K562 (cell line): ENCODE measurements around the gene CSNK1G1. TPM values are rescaled to one million over a fixed set of nuclear protein-coding genes. Genes with fewer than 3 reads are reported as not detected.

Experiments
- ADNP ChIP-seq: fragments of 200-800 bp; sonication (Bioruptor generic); IDR thresholded peaks from 2 replicates; pipeline ENCODE4 v1.6.1; 2016; ENCODE audit warnings: missing genetic modification characterization, missing compliant biosample characterization
- ARID4B ChIP-seq: sonication (generic); formaldehyde crosslinking; IDR thresholded peaks from 2 replicates; pipeline ENCODE4 v1.8.0; 2022; ENCODE audit warnings: mild to moderate bottlenecking, missing genetic modification reagents
- CBFA2T3 ChIP-seq: fragments of 450-650 bp; IDR thresholded peaks from 2 replicates; pipeline ENCODE4 v1.6.1; 2017
- CC2D1A ChIP-seq: fragments of 450-650 bp; IDR thresholded peaks from 2 replicates; pipeline ENCODE4 v1.6.1; 2017; ENCODE audit warnings: mild to moderate bottlenecking
- KLF1 ChIP-seq: fragments of 450-650 bp; IDR thresholded peaks from 2 replicates; pipeline ENCODE4 v1.6.1; 2016; ENCODE audit warnings: missing genetic modification characterization, missing compliant biosample characterization
- MEIS2 ChIP-seq: fragments of 450-650 bp; IDR thresholded peaks from 2 replicates; pipeline ENCODE4 v1.6.1; 2014; ENCODE audit warnings: mild to moderate bottlenecking; ENCODE audit not compliant: partially characterized antibody
- PHTF2 ChIP-seq: fragments of 250-450 bp; sonication (Bioruptor Pico); IDR thresholded peaks from 2 replicates; pipeline ENCODE4 v1.5.0; 2021; ENCODE audit warnings: mild to moderate bottlenecking
- POLR2G ChIP-seq: fragments of 200-400 bp; formaldehyde crosslinking; IDR thresholded peaks from 2 replicates; pipeline ENCODE4 v1.6.1; 2017; ENCODE audit warnings: low read depth, mild to moderate bottlenecking, antibody characterized with exemption, low read length, moderate library complexity
- RB1 ChIP-seq: fragments of 450-650 bp; IDR thresholded peaks from 2 replicates; pipeline ENCODE4 v1.6.1; 2017; ENCODE audit warnings: low read depth, mild to moderate bottlenecking
- SMAD2 ChIP-seq: fragments of 150-350 bp; IDR thresholded peaks from 2 replicates; pipeline ENCODE4 v1.6.1; 2014; ENCODE audit warnings: low read depth, mild to moderate bottlenecking, low read length
- STAG1 ChIP-seq: sonication (generic); formaldehyde crosslinking; IDR thresholded peaks from 2 replicates; pipeline ENCODE4 v1.5.0; 2020; ENCODE audit warnings: missing genetic modification reagents, borderline replicate concordance
- TEAD4 ChIP-seq, 2 experiments: sonication (generic) in 1 of 2; formaldehyde crosslinking in 1 of 2; IDR thresholded peaks; 2 replicates each; pipeline versions ENCODE4 v1.6.1 to v1.8.0; 2012 to 2022; ENCODE audit warnings: borderline replicate concordance in 1 of 2, inconsistent platforms in 1 of 2, low read length in 1 of 2, mild to moderate bottlenecking in 1 of 2, missing genetic modification reagents in 1 of 2
- ZNF444 ChIP-seq: fragments of 250-450 bp; sonication (Bioruptor Pico); IDR thresholded peaks from 2 replicates; pipeline ENCODE4 v1.4.0; 2020; ENCODE audit warnings: mild to moderate bottlenecking, moderate library complexity
- ZZZ3 ChIP-seq: fragments of 450-650 bp; IDR thresholded peaks from 2 replicates; pipeline ENCODE4 v1.6.1; 2016; ENCODE audit warnings: antibody characterized with exemption, mild to moderate bottlenecking, moderate library complexity
- polyA plus RNA-seq, 8 experiments: library from polyadenylated mRNA; depleted of rRNA in 4 of 8; stranded (reverse) in 5 of 8; unstranded in 3 of 8; fragments of >200 nt; fragmentation: Nextera tagmentation in 2 of 8; fragmentation: Illumina TruSeq in 1 of 8; extraction: Ambion mirVana in 2 of 8; extraction: Trizol in 1 of 8; gene quantifications; 2 replicates each; pipeline versions ENCODE4 v1.2.1 to v1.2.3, GENCODE V29; 2011 to 2014; ENCODE audit warnings: inconsistent platforms in 1 of 8, missing spikeins in 1 of 8
- total RNA-seq, 7 experiments: library from RNA; depleted of rRNA in 6 of 7; stranded (reverse); fragments of >200 nt in 6 of 7; fragmentation: Illumina TruSeq in 2 of 7; extraction: Trizol in 2 of 7; gene quantifications; 2 replicates each; pipeline versions ENCODE4 v1.2.1 to v1.2.3, GENCODE V29; 2011 to 2021; ENCODE audit warnings: low replicate concordance in 1 of 7
- TF ChIP-seq, protein P1 (sequence below), 3 experiments: fragments of 200-800 bp in 1 of 3; fragments of 250-450 bp in 1 of 3; fragments of 450-650 bp in 1 of 3; sonication (Bioruptor Pico) in 1 of 3; sonication (Bioruptor generic) in 1 of 3; formaldehyde crosslinking in 1 of 3; IDR thresholded peaks; 2 replicates each; pipeline versions ENCODE4 v1.6.1 to v1.8.0; 2016 to 2022; ENCODE audit warnings: mild to moderate bottlenecking in 2 of 3, missing genetic modification characterization in 2 of 3, missing compliant biosample characterization in 1 of 3, moderate library complexity in 1 of 3
- TF ChIP-seq, protein P2 (sequence below): fragments of 450-650 bp; IDR thresholded peaks from 2 replicates; pipeline ENCODE4 v1.6.1; 2016; ENCODE audit warnings: mild to moderate bottlenecking
- TF ChIP-seq, protein P3 (sequence below): fragments of 450-650 bp; conservative IDR thresholded peaks from 2 replicates; pipeline ENCODE4 v1.6.1; 2016; ENCODE audit warnings: missing genetic modification characterization, low read depth, mild to moderate bottlenecking, control low read depth, missing compliant biosample characterization

The CSNK1G1 gene
- total and polyA plus RNA-seq, 9 of the 15 experiments (the other 6 are each of a cell fraction or from before 2014, with no cell fraction given) = 4.5 to 18.5 (median 9.5) TPM

DNA sequence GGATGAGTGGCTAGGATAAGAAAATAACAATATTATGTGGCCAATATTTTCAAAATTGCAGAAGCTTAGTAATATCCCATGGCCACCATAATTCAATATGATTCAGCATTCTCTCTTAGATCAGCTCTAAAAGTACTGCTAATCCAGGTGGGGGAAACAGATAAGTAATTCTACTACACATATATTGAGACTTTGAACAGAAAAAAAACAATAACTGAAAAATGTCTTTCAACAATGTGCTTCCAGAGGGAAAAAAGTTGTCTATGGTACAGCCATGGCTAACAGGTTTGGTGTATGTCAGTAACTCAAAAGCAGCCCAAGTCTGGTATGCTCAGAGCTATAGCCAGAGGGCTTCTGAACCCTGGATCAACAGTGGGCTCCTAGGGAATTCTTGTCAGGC, 150.8 kb downstream of the CSNK1G1 start (continued):
- TF ChIP-seq ARID4B (CRISPR knock-in tag) (no peak), ADNP (tag) (0 out of 2 replicates have a peak, but pooled peaks have one; percentile 20), ZZZ3 (no peak), CC2D1A (no peak), ZNF444 (CRISPR knock-in tag) (no peak), RB1 (no peak), PHTF2 (CRISPR knock-in tag) (no peak), STAG1 (no peak), MEIS2 (peak; percentile 60), CBFA2T3 (peak; percentile 67), POLR2G (no peak), TEAD4 (IDR thresholded peaks at IDR 0.05; ENCODE audit: low read length) (peak; percentile 61), TEAD4 (CRISPR knock-in tag; IDR thresholded peaks at IDR 0.05; ENCODE audit: borderline replicate concordance) (no peak), SMAD2 (no peak), KLF1 (tag) (no peak)
- TF ChIP-seq, protein P1, sequence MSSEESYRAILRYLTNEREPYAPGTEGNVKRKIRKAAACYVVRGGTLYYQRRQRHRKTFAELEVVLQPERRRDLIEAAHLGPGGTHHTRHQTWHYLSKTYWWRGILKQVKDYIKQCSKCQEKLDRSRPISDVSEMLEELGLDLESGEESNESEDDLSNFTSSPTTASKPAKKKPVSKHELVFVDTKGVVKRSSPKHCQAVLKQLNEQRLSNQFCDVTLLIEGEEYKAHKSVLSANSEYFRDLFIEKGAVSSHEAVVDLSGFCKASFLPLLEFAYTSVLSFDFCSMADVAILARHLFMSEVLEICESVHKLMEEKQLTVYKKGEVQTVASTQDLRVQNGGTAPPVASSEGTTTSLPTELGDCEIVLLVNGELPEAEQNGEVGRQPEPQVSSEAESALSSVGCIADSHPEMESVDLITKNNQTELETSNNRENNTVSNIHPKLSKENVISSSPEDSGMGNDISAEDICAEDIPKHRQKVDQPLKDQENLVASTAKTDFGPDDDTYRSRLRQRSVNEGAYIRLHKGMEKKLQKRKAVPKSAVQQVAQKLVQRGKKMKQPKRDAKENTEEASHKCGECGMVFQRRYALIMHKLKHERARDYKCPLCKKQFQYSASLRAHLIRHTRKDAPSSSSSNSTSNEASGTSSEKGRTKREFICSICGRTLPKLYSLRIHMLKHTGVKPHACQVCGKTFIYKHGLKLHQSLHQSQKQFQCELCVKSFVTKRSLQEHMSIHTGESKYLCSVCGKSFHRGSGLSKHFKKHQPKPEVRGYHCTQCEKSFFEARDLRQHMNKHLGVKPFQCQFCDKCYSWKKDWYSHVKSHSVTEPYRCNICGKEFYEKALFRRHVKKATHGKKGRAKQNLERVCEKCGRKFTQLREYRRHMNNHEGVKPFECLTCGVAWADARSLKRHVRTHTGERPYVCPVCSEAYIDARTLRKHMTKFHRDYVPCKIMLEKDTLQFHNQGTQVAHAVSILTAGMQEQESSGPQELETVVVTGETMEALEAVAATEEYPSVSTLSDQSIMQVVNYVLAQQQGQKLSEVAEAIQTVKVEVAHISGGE (CRISPR knock-in tag; IDR thresholded peaks at IDR 0.05) = 0 out of 6 replicates have a peak, but pooled peaks of 1 of the 3 experiments have one; percentile 25
- TF ChIP-seq, protein P2, sequence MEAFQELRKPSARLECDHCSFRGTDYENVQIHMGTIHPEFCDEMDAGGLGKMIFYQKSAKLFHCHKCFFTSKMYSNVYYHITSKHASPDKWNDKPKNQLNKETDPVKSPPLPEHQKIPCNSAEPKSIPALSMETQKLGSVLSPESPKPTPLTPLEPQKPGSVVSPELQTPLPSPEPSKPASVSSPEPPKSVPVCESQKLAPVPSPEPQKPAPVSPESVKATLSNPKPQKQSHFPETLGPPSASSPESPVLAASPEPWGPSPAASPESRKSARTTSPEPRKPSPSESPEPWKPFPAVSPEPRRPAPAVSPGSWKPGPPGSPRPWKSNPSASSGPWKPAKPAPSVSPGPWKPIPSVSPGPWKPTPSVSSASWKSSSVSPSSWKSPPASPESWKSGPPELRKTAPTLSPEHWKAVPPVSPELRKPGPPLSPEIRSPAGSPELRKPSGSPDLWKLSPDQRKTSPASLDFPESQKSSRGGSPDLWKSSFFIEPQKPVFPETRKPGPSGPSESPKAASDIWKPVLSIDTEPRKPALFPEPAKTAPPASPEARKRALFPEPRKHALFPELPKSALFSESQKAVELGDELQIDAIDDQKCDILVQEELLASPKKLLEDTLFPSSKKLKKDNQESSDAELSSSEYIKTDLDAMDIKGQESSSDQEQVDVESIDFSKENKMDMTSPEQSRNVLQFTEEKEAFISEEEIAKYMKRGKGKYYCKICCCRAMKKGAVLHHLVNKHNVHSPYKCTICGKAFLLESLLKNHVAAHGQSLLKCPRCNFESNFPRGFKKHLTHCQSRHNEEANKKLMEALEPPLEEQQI = no peak
- TF ChIP-seq, protein P3, sequence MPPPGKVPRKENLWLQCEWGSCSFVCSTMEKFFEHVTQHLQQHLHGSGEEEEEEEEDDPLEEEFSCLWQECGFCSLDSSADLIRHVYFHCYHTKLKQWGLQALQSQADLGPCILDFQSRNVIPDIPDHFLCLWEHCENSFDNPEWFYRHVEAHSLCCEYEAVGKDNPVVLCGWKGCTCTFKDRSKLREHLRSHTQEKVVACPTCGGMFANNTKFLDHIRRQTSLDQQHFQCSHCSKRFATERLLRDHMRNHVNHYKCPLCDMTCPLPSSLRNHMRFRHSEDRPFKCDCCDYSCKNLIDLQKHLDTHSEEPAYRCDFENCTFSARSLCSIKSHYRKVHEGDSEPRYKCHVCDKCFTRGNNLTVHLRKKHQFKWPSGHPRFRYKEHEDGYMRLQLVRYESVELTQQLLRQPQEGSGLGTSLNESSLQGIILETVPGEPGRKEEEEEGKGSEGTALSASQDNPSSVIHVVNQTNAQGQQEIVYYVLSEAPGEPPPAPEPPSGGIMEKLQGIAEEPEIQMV = no peak
